RWPE2 (cell line): ENCODE results near the gene TENM4.

Source experiments
- ATAC-seq: fragments of 200-7000 bp; cut with Tn5 transposase; 3 replicates; pipeline ENCODE4 v1.9.1; 2021; ENCODE audit warnings: low read depth
- DNase-seq: peaks from one replicate; pipeline ENCODE4 v3.0.0-alpha.2; 2020; ENCODE audit warnings: low spot score
- H3K27ac ChIP-seq: fragments of 450-650 bp; 2 replicates; pipeline ENCODE4 v1.5.1; 2017; ENCODE audit warnings: mild to moderate bottlenecking; ENCODE audit not compliant: poor library complexity, severe bottlenecking
- H3K27me3 ChIP-seq: fragments of 250-450 bp; sonication (Bioruptor Pico); 2 replicates; pipeline ENCODE4 v1.5.1; 2021; ENCODE audit warnings: mild to moderate bottlenecking, moderate library complexity; ENCODE audit not compliant: insufficient read depth, poor library complexity, severe bottlenecking
- H3K36me3 ChIP-seq: fragments of 250-450 bp; sonication (Bioruptor Pico); 2 replicates; pipeline ENCODE4 v1.5.1; 2020; ENCODE audit warnings: low read depth, mild to moderate bottlenecking, moderate library complexity
- H3K4me1 ChIP-seq: fragments of 250-450 bp; sonication (Bioruptor Pico); 2 replicates; pipeline ENCODE4 v1.5.1; 2021; ENCODE audit warnings: mild to moderate bottlenecking, moderate library complexity; ENCODE audit not compliant: insufficient read depth, poor library complexity, severe bottlenecking
- H3K4me3 ChIP-seq: fragments of 250-450 bp; sonication (Bioruptor Pico); 2 replicates; pipeline ENCODE4 v1.5.1; 2021; ENCODE audit warnings: mild to moderate bottlenecking, moderate library complexity; ENCODE audit not compliant: severe bottlenecking
- H3K9me3 ChIP-seq: fragments of 250-450 bp; sonication (Bioruptor Pico); 2 replicates; pipeline ENCODE4 v1.5.1; 2021; ENCODE audit warnings: mild to moderate bottlenecking, moderate library complexity; ENCODE audit not compliant: severe bottlenecking
- CTCF ChIP-seq: fragments of 450-650 bp; IDR thresholded peaks from one replicate; pipeline ENCODE4 v1.5.1; 2017; ENCODE audit warnings: mild to moderate bottlenecking, moderate library complexity; ENCODE audit not compliant: poor library complexity, severe bottlenecking

Gene TENM4

DNA sequence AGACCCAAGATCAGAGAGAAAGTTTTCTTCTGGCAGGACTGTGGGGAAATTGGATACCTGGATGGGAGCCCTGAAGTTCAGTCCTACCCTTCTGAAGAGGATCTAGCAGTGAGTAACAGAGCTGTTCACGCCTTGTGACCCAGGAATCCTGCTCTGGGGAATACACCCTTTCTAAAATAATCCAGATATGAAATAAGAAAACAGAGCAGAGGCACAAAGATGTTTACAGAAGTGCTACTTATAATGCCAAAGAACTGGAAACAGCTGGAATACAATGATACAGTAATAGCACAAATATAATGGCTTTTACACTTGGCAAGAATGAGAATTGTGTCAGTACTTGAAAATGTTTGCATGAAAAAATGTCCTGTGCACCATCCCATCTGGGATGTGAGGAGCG is 562.2 kb downstream of the TENM4 start:
- TF ChIP-seq CTCF = no peak
- H3K9me3 ChIP-seq = no peaks in the 10 kb centered on the region
- H3K27ac ChIP-seq = no peak overlapping the region
- H3K4me3 ChIP-seq = no peak overlapping the region
- no peaks in the 10 kb centered on the region for H3K4me1 ChIP-seq
- H3K36me3 ChIP-seq = no peaks in the 10 kb centered on the region
- ATAC-seq = no peak
- no peaks in the 10 kb centered on the region for H3K27me3 ChIP-seq
- DNase-seq = no peak

GRCh38 chr11:78876676-78877075 is 564.2 kb downstream of the TENM4 start:
- no peaks in the 10 kb centered on the region for H3K36me3 ChIP-seq
- no peak overlapping the region for H3K4me3 ChIP-seq
- no peaks in the 10 kb centered on the region for H3K9me3 ChIP-seq
- no peak overlapping the region for H3K27ac ChIP-seq
- TF ChIP-seq CTCF = no peak
- ATAC-seq = peak; percentile 56
- no peaks in the 10 kb centered on the region for H3K27me3 ChIP-seq
- DNase-seq = no peak
- no peaks in the 10 kb centered on the region for H3K4me1 ChIP-seq

- ATAC-seq (no peak), DNase-seq (no peak)
- TF ChIP-seq CTCF = no peak
- Histone ChIP-seq H3K4me1 (no peaks in the 10 kb centered on the region), H3K27ac (no peak overlapping the region), H3K36me3 (no peaks in the 10 kb centered on the region), H3K27me3 (no peaks in the 10 kb centered on the region), H3K9me3 (no peaks in the 10 kb centered on the region), H3K4me3 (no peak overlapping the region)
Measured at GRCh38 chr11:78870655-78871054, 570.2 kb downstream of the TENM4 start.

DNA sequence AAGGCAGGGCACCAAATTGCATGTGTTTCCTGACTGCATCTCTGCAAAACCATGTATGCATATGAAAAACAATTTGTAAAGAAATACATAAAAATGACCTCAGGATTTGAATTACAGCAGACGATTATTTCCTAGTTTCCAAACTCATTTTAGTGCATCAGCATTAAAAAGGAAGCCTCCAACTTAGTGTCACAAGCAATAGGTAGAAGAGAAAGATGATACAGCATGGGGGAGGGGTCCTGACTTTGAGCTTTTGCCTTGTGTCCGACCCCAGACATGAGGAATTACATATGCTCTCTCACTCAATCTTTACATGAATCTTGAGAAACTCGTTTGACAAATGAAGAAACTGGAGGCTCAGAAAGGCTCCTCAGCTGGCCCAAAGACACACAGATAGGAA is 571.5 kb downstream of the TENM4 start:
- H3K27me3 ChIP-seq = no peaks in the 10 kb centered on the region
- H3K36me3 ChIP-seq = no peaks in the 10 kb centered on the region
- H3K27ac ChIP-seq = no peak overlapping the region
- no peaks in the 10 kb centered on the region for H3K4me1 ChIP-seq
- ATAC-seq (no peak), DNase-seq (no peak)
- no peak overlapping the region for H3K4me3 ChIP-seq
- no peak for TF ChIP-seq CTCF
- H3K9me3 ChIP-seq = no peaks in the 10 kb centered on the region

DNA sequence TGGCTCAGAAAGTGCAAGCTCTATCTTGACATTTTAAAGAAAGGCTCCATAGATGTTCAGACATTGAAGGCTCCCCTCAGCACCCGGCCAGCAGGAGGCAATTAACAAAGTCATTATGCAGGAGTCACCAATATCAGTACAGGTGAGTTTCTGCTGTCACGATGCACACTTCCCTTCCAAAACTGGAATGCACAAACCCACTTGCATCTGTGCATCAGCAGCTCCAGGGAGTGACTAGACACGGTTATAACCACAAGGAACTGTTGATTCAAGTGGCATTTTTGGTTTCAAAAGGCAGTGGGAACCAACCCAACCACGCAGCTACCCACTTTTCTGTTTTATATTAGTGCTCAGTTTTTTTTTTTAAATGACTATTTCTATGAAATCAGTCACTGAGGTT is 572.3 kb downstream of the TENM4 start:
- no peak for TF ChIP-seq CTCF
- Histone ChIP-seq H3K4me1 (no peaks in the 10 kb centered on the region), H3K27ac (no peak overlapping the region), H3K9me3 (no peaks in the 10 kb centered on the region), H3K4me3 (no peak overlapping the region), H3K36me3 (no peaks in the 10 kb centered on the region), H3K27me3 (no peaks in the 10 kb centered on the region)
- ATAC-seq = no peak
- no peak for DNase-seq
